ENCODE measurements around the gene DAPK1.

The DAPK1 gene

GRCh38 chr9:87710443-87710842 lies 212.8 kb downstream of the DAPK1 start:
- H3K27ac ChIP-seq (ENCODE audit: low read depth, low read length): no peak overlapping the region
- H3K36me3 ChIP-seq (ENCODE audit: control insufficient read depth, insufficient read depth, low read length): peaks cover 6% of the 10 kb centered on the region
- H3K27me3 ChIP-seq (ENCODE audit: control insufficient read depth, insufficient read depth, low read length): no peaks in the 10 kb centered on the region
- H3K4me1 ChIP-seq (ENCODE audit: control insufficient read depth, insufficient read depth, low read length): peaks cover 2% of the 10 kb centered on the region
- no peak overlapping the region for H3K4me3 ChIP-seq (ENCODE audit: low read length)
- no peak overlapping the region for H3K9ac ChIP-seq (ENCODE audit: low read length)

GRCh38 chr9:87711857-87712800 lies 214.5 kb downstream of the DAPK1 start:
- H3K4me1 ChIP-seq (ENCODE audit: control insufficient read depth, insufficient read depth, low read length): peaks cover 2% of the 10 kb centered on the region
- H3K4me3 ChIP-seq (ENCODE audit: low read length): no peak overlapping the region
- no peak overlapping the region for H3K9ac ChIP-seq (ENCODE audit: low read length)
- H3K27ac ChIP-seq (ENCODE audit: low read depth, low read length): no peak overlapping the region
- no peaks in the 10 kb centered on the region for H3K27me3 ChIP-seq (ENCODE audit: control insufficient read depth, insufficient read depth, low read length)
- H3K36me3 ChIP-seq (ENCODE audit: control insufficient read depth, insufficient read depth, low read length): peaks cover 2% of the 10 kb centered on the region

- H3K27ac ChIP-seq (ENCODE audit: low read depth, low read length): peak overlapping the region; percentile 69
- H3K9ac ChIP-seq (ENCODE audit: low read length): no peak overlapping the region
- peaks cover 2% of the 10 kb centered on the region for H3K4me1 ChIP-seq (ENCODE audit: control insufficient read depth, insufficient read depth, low read length)
- no peak overlapping the region for H3K4me3 ChIP-seq (ENCODE audit: low read length)
- no peaks in the 10 kb centered on the region for H3K36me3 ChIP-seq (ENCODE audit: control insufficient read depth, insufficient read depth, low read length)
- no peaks in the 10 kb centered on the region for H3K27me3 ChIP-seq (ENCODE audit: control insufficient read depth, insufficient read depth, low read length)
Observed at GRCh38 chr9:87712801-87713277, 215.2 kb downstream of the DAPK1 start.

GRCh38 chr9:87713278-87713987 lies 215.8 kb downstream of the DAPK1 start:
- Histone ChIP-seq H3K27me3 (ENCODE audit: control insufficient read depth, insufficient read depth, low read length) (no peaks in the 10 kb centered on the region), H3K27ac (ENCODE audit: low read depth, low read length) (peak overlapping the region; percentile 69), H3K4me1 (ENCODE audit: control insufficient read depth, insufficient read depth, low read length) (peaks cover 2% of the 10 kb centered on the region), H3K4me3 (ENCODE audit: low read length) (no peak overlapping the region), H3K9ac (ENCODE audit: low read length) (no peak overlapping the region), H3K36me3 (ENCODE audit: control insufficient read depth, insufficient read depth, low read length) (no peaks in the 10 kb centered on the region)

- Histone ChIP-seq H3K9ac (ENCODE audit: low read length) (no peak overlapping the region), H3K27ac (ENCODE audit: low read depth, low read length) (peak overlapping the region; percentile 69), H3K4me3 (ENCODE audit: low read length) (no peak overlapping the region), H3K4me1 (ENCODE audit: control insufficient read depth, insufficient read depth, low read length) (peaks cover 2% of the 10 kb centered on the region), H3K27me3 (ENCODE audit: control insufficient read depth, insufficient read depth, low read length) (no peaks in the 10 kb centered on the region), H3K36me3 (ENCODE audit: control insufficient read depth, insufficient read depth, low read length) (no peaks in the 10 kb centered on the region)
Observed at GRCh38 chr9:87713988-87714330, 216.3 kb downstream of the DAPK1 start.

- no peak overlapping the region for H3K4me3 ChIP-seq (ENCODE audit: low read length)
- H3K27me3 ChIP-seq (ENCODE audit: control insufficient read depth, insufficient read depth, low read length): no peaks in the 10 kb centered on the region
- no peak overlapping the region for H3K9ac ChIP-seq (ENCODE audit: low read length)
- no peaks in the 10 kb centered on the region for H3K36me3 ChIP-seq (ENCODE audit: control insufficient read depth, insufficient read depth, low read length)
- no peak overlapping the region for H3K27ac ChIP-seq (ENCODE audit: low read depth, low read length)
- peaks cover 2% of the 10 kb centered on the region for H3K4me1 ChIP-seq (ENCODE audit: control insufficient read depth, insufficient read depth, low read length)
Observed at GRCh38 chr9:87714819-87715218, 217.2 kb downstream of the DAPK1 start.

- H3K4me1 ChIP-seq (ENCODE audit: control insufficient read depth, insufficient read depth, low read length): peaks cover 2% of the 10 kb centered on the region
- H3K9ac ChIP-seq (ENCODE audit: low read length): no peak overlapping the region
- H3K27ac ChIP-seq (ENCODE audit: low read depth, low read length): no peak overlapping the region
- no peaks in the 10 kb centered on the region for H3K27me3 ChIP-seq (ENCODE audit: control insufficient read depth, insufficient read depth, low read length)
- no peak overlapping the region for H3K4me3 ChIP-seq (ENCODE audit: low read length)
- no peaks in the 10 kb centered on the region for H3K36me3 ChIP-seq (ENCODE audit: control insufficient read depth, insufficient read depth, low read length)
Observed at GRCh38 chr9:87716141-87716540, 218.5 kb downstream of the DAPK1 start.

- Histone ChIP-seq H3K36me3 (ENCODE audit: control insufficient read depth, insufficient read depth, low read length) (no peaks in the 10 kb centered on the region), H3K27ac (ENCODE audit: low read depth, low read length) (no peak overlapping the region), H3K4me3 (ENCODE audit: low read length) (no peak overlapping the region), H3K4me1 (ENCODE audit: control insufficient read depth, insufficient read depth, low read length) (peaks cover 2% of the 10 kb centered on the region), H3K9ac (ENCODE audit: low read length) (no peak overlapping the region), H3K27me3 (ENCODE audit: control insufficient read depth, insufficient read depth, low read length) (no peaks in the 10 kb centered on the region)
Observed at GRCh38 chr9:87717456-87717855, 219.8 kb downstream of the DAPK1 start.

- no peaks in the 10 kb centered on the region for H3K27me3 ChIP-seq (ENCODE audit: control insufficient read depth, insufficient read depth, low read length)
- no peak overlapping the region for H3K27ac ChIP-seq (ENCODE audit: low read depth, low read length)
- H3K4me3 ChIP-seq (ENCODE audit: low read length): no peak overlapping the region
- no peak overlapping the region for H3K9ac ChIP-seq (ENCODE audit: low read length)
- no peaks in the 10 kb centered on the region for H3K36me3 ChIP-seq (ENCODE audit: control insufficient read depth, insufficient read depth, low read length)
- H3K4me1 ChIP-seq (ENCODE audit: control insufficient read depth, insufficient read depth, low read length): peaks cover 2% of the 10 kb centered on the region
Observed at GRCh38 chr9:87718231-87718630, 220.6 kb downstream of the DAPK1 start.

- Histone ChIP-seq H3K4me1 (ENCODE audit: control insufficient read depth, insufficient read depth, low read length) (peaks cover 2% of the 10 kb centered on the region), H3K9ac (ENCODE audit: low read length) (no peak overlapping the region), H3K27ac (ENCODE audit: low read depth, low read length) (no peak overlapping the region)
Observed at GRCh38 chr9:87718852-87719612, 221.4 kb downstream of the DAPK1 start.

GRCh38 chr9:87720173-87720572 lies 222.5 kb downstream of the DAPK1 start:
- no peaks in the 10 kb centered on the region for H3K36me3 ChIP-seq (ENCODE audit: control insufficient read depth, insufficient read depth, low read length)
- H3K27me3 ChIP-seq (ENCODE audit: control insufficient read depth, insufficient read depth, low read length): no peaks in the 10 kb centered on the region
- no peak overlapping the region for H3K4me3 ChIP-seq (ENCODE audit: low read length)
- no peak overlapping the region for H3K27ac ChIP-seq (ENCODE audit: low read depth, low read length)
- no peak overlapping the region for H3K9ac ChIP-seq (ENCODE audit: low read length)
- H3K4me1 ChIP-seq (ENCODE audit: control insufficient read depth, insufficient read depth, low read length): no peaks in the 10 kb centered on the region

More at GRCh38 chr9:87718852-87719612, 221.4 kb downstream of the DAPK1 start:
- H3K36me3 ChIP-seq (ENCODE audit: control insufficient read depth, insufficient read depth, low read length): no peaks in the 10 kb centered on the region
- H3K4me3 ChIP-seq (ENCODE audit: low read length): no peak overlapping the region
- no peaks in the 10 kb centered on the region for H3K27me3 ChIP-seq (ENCODE audit: control insufficient read depth, insufficient read depth, low read length)
